H1 (cell line): ENCODE results near the gene LCN6. TPM values are rescaled to one million over a fixed set of nuclear protein-coding genes. Genes with fewer than 3 reads are reported as not detected.
A peak's percentile ranks its signal among the peaks of the same experiment; 100 is the strongest.

Source experiments
- CTCF ChIA-PET: fragments of 300-600 bp; sonication (Branson Sonifier 250); formaldehyde crosslinking; loops from one replicate; lab custom pipeline; 2021; ENCODE audit not compliant: partially characterized antibody; lab: Charles Lee
- POLR2A ChIA-PET: fragments of 300-600 bp; sonication (Branson Sonifier 250); formaldehyde crosslinking; loops from one replicate; lab custom pipeline; 2021; ENCODE audit warnings: inconsistent platforms; ENCODE audit not compliant: partially characterized antibody; lab: Charles Lee
- DNase-seq, 2 experiments: peaks; one replicate each; pipeline versions ENCODE4 v3.0.0 to v3.0.0-alpha.2; 2010 to 2022; ENCODE audit warnings: low spot score in 2 of 2, low read depth in 1 of 2, mixed read lengths in 1 of 2
- FAIRE-seq: peaks from 2 replicates; lab custom pipeline; 2011; peaks lifted over from hg19 to GRCh38; lab: Jason Lieb, UNC
- H2AFZ ChIP-seq: 2 replicates; pipeline ENCODE4 v1.8.1; 2012; ENCODE audit warnings: low read length, inconsistent platforms
- H2AK5ac ChIP-seq: 2 replicates; pipeline ENCODE4 v1.6.1; 2013; ENCODE audit warnings: low read depth, low read length
- H2BK120ac ChIP-seq: replicated peaks from 2 replicates; pipeline ENCODE3; 2013; ENCODE audit warnings: low read depth, low read length, inconsistent platforms
- H2BK12ac ChIP-seq: 2 replicates; pipeline ENCODE4 v1.6.1; 2013; ENCODE audit warnings: low read depth, low read length
- H2BK15ac ChIP-seq: 2 replicates; pipeline ENCODE4 v1.6.1; 2013; ENCODE audit warnings: low read length
- H2BK20ac ChIP-seq: 2 replicates; pipeline ENCODE4 v1.6.1; 2013; ENCODE audit warnings: low read length
- H2BK5ac ChIP-seq: 2 replicates; pipeline ENCODE4 v1.6.1; 2013; ENCODE audit warnings: low read depth, low read length
- H3K14ac ChIP-seq: 2 replicates; pipeline ENCODE4 v1.6.1; 2013; ENCODE audit warnings: inconsistent platforms; ENCODE audit not compliant: insufficient read length
- H3K18ac ChIP-seq: 2 replicates; pipeline ENCODE4 v1.6.1; 2013; ENCODE audit warnings: low read length; ENCODE audit errors: extremely low read depth
- H3K23ac ChIP-seq: 2 replicates; pipeline ENCODE4 v1.6.1; 2013; ENCODE audit warnings: inconsistent platforms; ENCODE audit not compliant: insufficient read length
- H3K23me2 ChIP-seq: 2 replicates; pipeline ENCODE4 v1.6.1; 2013; ENCODE audit warnings: low read depth, low read length
- H3K27ac ChIP-seq: 2 replicates; pipeline ENCODE4 v1.6.1; 2011; ENCODE audit warnings: low read depth, low read length, inconsistent platforms
- H3K27me3 ChIP-seq, 4 experiments: replicated peaks in 1 of 4; 1 replicate in 1 of 4; 2 replicates in 3 of 4; pipeline versions ENCODE4 v1.6.1 to v1.8.1; 2011 to 2013; ENCODE audit warnings: low read length in 3 of 4, mild to moderate bottlenecking in 3 of 4, inconsistent platforms in 2 of 4, mixed read lengths in 2 of 4, moderate library complexity in 1 of 4; ENCODE audit not compliant: control insufficient read depth in 3 of 4, insufficient read depth in 3 of 4; ENCODE audit errors: extremely low read depth in 1 of 4
- H3K36me3 ChIP-seq, 4 experiments: 2 replicates each; pipeline versions ENCODE4 v1.6.1 to v1.8.1; 2011 to 2013; ENCODE audit warnings: mild to moderate bottlenecking in 4 of 4, low read length in 3 of 4, moderate library complexity in 2 of 4, control low read depth in 1 of 4, inconsistent platforms in 1 of 4; ENCODE audit not compliant: insufficient read depth in 4 of 4, control insufficient read depth in 2 of 4
- H3K4ac ChIP-seq: replicated peaks from 2 replicates; pipeline ENCODE3; 2013; ENCODE audit warnings: low read length, low read depth, mixed read lengths, inconsistent platforms; ENCODE audit not compliant: insufficient read length
- H3K4me1 ChIP-seq, 4 experiments: replicated peaks in 1 of 4; 1 replicate in 1 of 4; 2 replicates in 3 of 4; pipeline versions ENCODE4 v1.6.1 to v1.8.1; 2011 to 2013; ENCODE audit warnings: low read length in 3 of 4, inconsistent platforms in 2 of 4, mixed read lengths in 1 of 4; ENCODE audit not compliant: insufficient read depth in 4 of 4, control insufficient read depth in 3 of 4
- H3K4me2 ChIP-seq, 2 experiments: 2 replicates each; pipeline versions ENCODE4 v1.6.1 to v1.8.1; 2011 to 2013; ENCODE audit warnings: low read depth in 2 of 2, low read length in 2 of 2, control low read depth in 1 of 2, inconsistent platforms in 1 of 2, mild to moderate bottlenecking in 1 of 2; ENCODE audit not compliant: insufficient read depth in 1 of 2
- H3K4me3 ChIP-seq, 4 experiments: fragments of 200-600, 300-600 bp in 1 of 4; sonication (generic), shearing (Covaris generic), sonication (Bioruptor Twin) in 1 of 4; 2 replicates each; pipeline versions ENCODE4 v1.5.1 to v1.8.1; 2011 to 2016; ENCODE audit warnings: low read length in 4 of 4, low read depth in 3 of 4, control low read depth in 2 of 4, inconsistent platforms in 2 of 4, mild to moderate bottlenecking in 2 of 4, mixed read lengths in 1 of 4, moderate library complexity in 1 of 4; ENCODE audit not compliant: insufficient read depth in 2 of 4; ENCODE audit errors: extremely low read depth in 1 of 4
- H3K56ac ChIP-seq: replicated peaks from 2 replicates; pipeline ENCODE3; 2013; ENCODE audit warnings: low read depth, mild to moderate bottlenecking, mixed read lengths, low read length, inconsistent platforms; ENCODE audit not compliant: insufficient read length
- H3K79me1 ChIP-seq: 2 replicates; pipeline ENCODE4 v1.6.1; 2013; ENCODE audit warnings: low read depth, low read length, control low read depth
- H3K79me2 ChIP-seq, 2 experiments: 2 replicates each; pipeline versions ENCODE4 v1.6.1 to v1.8.1; 2012 to 2013; ENCODE audit warnings: low read length in 2 of 2, mild to moderate bottlenecking in 2 of 2, inconsistent platforms in 1 of 2; ENCODE audit not compliant: insufficient read depth in 2 of 2, control insufficient read depth in 1 of 2
- H3K9ac ChIP-seq, 4 experiments: replicated peaks in 1 of 4; 1 replicate in 1 of 4; 2 replicates in 3 of 4; pipeline versions ENCODE4 v1.6.1 to v1.8.1; 2011 to 2013; ENCODE audit warnings: low read depth in 3 of 4, low read length in 3 of 4, control low read depth in 2 of 4, mild to moderate bottlenecking in 2 of 4, moderate library complexity in 2 of 4, inconsistent platforms in 1 of 4; ENCODE audit errors: extremely low read depth in 1 of 4
- H3K9me3 ChIP-seq, 2 experiments: 2 replicates each; pipeline versions ENCODE4 v1.6.1 to v1.8.1; 2012 to 2013; ENCODE audit warnings: mild to moderate bottlenecking in 2 of 2, moderate library complexity in 2 of 2, control low read depth in 1 of 2, inconsistent platforms in 1 of 2, low read depth in 1 of 2, low read length in 1 of 2, mixed read lengths in 1 of 2; ENCODE audit not compliant: insufficient read depth in 2 of 2
- H4K20me1 ChIP-seq, 2 experiments: replicated peaks in 1 of 2; 2 replicates each; pipeline versions ENCODE3 to v1.8.1; 2011 to 2013; ENCODE audit warnings: inconsistent platforms in 2 of 2, low read length in 2 of 2, mild to moderate bottlenecking in 1 of 2; ENCODE audit not compliant: insufficient read depth in 2 of 2, control insufficient read depth in 1 of 2
- H4K5ac ChIP-seq: 2 replicates; pipeline ENCODE4 v1.6.1; 2013; ENCODE audit warnings: low read length, low read depth, mixed read lengths, inconsistent platforms; ENCODE audit not compliant: insufficient read length
- H4K8ac ChIP-seq: 2 replicates; pipeline ENCODE4 v1.8.0; 2013; ENCODE audit warnings: mild to moderate bottlenecking, moderate library complexity, low read length, inconsistent platforms; ENCODE audit not compliant: insufficient read depth; ENCODE audit errors: extremely low read depth
- H4K91ac ChIP-seq: replicated peaks from 2 replicates; pipeline ENCODE3; 2013; ENCODE audit warnings: low read length, mixed read lengths, inconsistent platforms; ENCODE audit not compliant: insufficient read length
- E2F6 ChIP-seq: IDR thresholded peaks from 2 replicates; pipeline ENCODE4 v1.6.1; 2012; ENCODE audit warnings: inconsistent platforms
- GABPA ChIP-seq: IDR thresholded peaks from 2 replicates; pipeline ENCODE4 v1.6.1; 2011; ENCODE audit warnings: mild to moderate bottlenecking, low read length, moderate library complexity, borderline replicate concordance; ENCODE audit not compliant: insufficient read depth
- WGBS, 2 experiments: shearing (Covaris generic) in 1 of 2; methylation state at CpG; one replicate each; pipeline versions ENCODE4 v1.1.6 to v1.1.7; 2013 to 2015; ENCODE audit warnings: low lambda C conversion rate in 2 of 2, mixed read lengths in 2 of 2, inconsistent platforms in 1 of 2, low coverage in 1 of 2, missing lambda C conversion rate in 1 of 2; ENCODE audit not compliant: insufficient replicate concordance in 2 of 2, insufficient coverage in 1 of 2, insufficient read length in 1 of 2; ENCODE audit errors: extremely low coverage in 1 of 2, missing lambda C conversion rate in 1 of 2; 5-methylcytosine and 5-hydroxymethylcytosine counted together
- polyA plus RNA-seq, 7 experiments: library from polyadenylated mRNA; depleted of rRNA in 3 of 7; stranded (reverse) in 5 of 7; unstranded in 2 of 7; fragments of >200 nt in 5 of 7; fragments of 200-250 nt in 2 of 7; gene quantifications; 1 replicate in 5 of 7; 2 replicates in 1 of 7; 4 replicates in 1 of 7; pipeline versions ENCODE4 v1.2.1 to v1.2.3, GENCODE V29; 2011 to 2013; ENCODE audit warnings: missing spikeins in 2 of 7, mixed read lengths in 2 of 7
- total RNA-seq: library from RNA; stranded (reverse); fragmentation: NEBNext Ultra II Directional; extraction: Animal tissue kit (Norgen Biotek cat#: 25700); gene quantifications from 2 replicates; pipeline ENCODE4 v1.2.1, GENCODE V29; 2021

Gene LCN6
- total and polyA plus RNA-seq, 2 of the 8 experiments (the other 6 are each of a cell fraction or from before 2014, with no cell fraction given): not detected

- 86% methylated on average over 22 of the region's 24 CpGs; no CpG with 5 or more reads in 1 of the 2 experiments for WGBS, 2 experiments
- Histone ChIP-seq H4K20me1 (peaks cover 15 to 33% of the 10 kb centered on the region in 2 experiments), H3K4me1 (peaks cover 0 to 7% (median 1%) of the 10 kb centered on the region in 4 experiments; a peak in 3 of 7 replicates), H3K4me3 (no peak overlapping the region), H3K36me3 (peaks cover 7 to 24% (median 15%) of the 10 kb centered on the region in 4 experiments; a peak in 6 of 8 replicates), H2BK15ac (no peak overlapping the region), H4K5ac (no peak overlapping the region), H3K4me2 (no peak overlapping the region), H3K9ac (no peak overlapping the region), H2BK20ac (no peak overlapping the region), H3K79me2 (peaks cover 0 to under 1% of the 10 kb centered on the region in 2 experiments; a peak in 1 of 4 replicates), H3K27ac (no peak overlapping the region), H3K14ac (no peak overlapping the region), H2BK12ac (no peak overlapping the region), H3K4ac (no peak overlapping the region), H3K56ac (no peak overlapping the region), H2AFZ (no peak overlapping the region), H2AK5ac (no peak overlapping the region), H3K9me3 (no peaks in the 10 kb centered on the region), H3K18ac (no peak overlapping the region), H3K79me1 (peaks cover 10% of the 10 kb centered on the region), H2BK5ac (no peak overlapping the region), H4K91ac (no peak overlapping the region), H3K23ac (no peak overlapping the region), H3K23me2 (no peaks in the 10 kb centered on the region; the same call in 1 of the 2 replicates), H3K27me3 (no peaks in the 10 kb centered on the region), H2BK120ac (no peak overlapping the region), H4K8ac (no peak overlapping the region)
- CTCF ChIA-PET: interaction anchor here (0.8 to 9.2 kb wide), 7 partner anchors 9 to 48 kb away, joined by 3 to 62 read pairs (median 4); partner anchors contain the start of gene LCN8
- TF ChIP-seq GABPA (0 out of 2 replicates have a peak, but pooled peaks have one; percentile 7), E2F6 (no peak)
- POLR2A ChIA-PET: interaction anchor here (0.6 to 11.2 kb wide), 6 partner anchors 12 to 396 kb away, joined by 3 to 223 read pairs (median 3); partner anchors contain the start of gene LCN10
- FAIRE-seq: no peak
- DNase-seq: no peak
Measured at GRCh38 chr9:136719195-136719880, 29.0 kb downstream of the LCN6 start.
